H1 (cell line): ENCODE results near the gene ZNF219. TPM values are rescaled to one million over a fixed set of nuclear protein-coding genes. Genes with fewer than 3 reads are reported as not detected.

ENCODE experiments used
- CTCF ChIA-PET: fragments of 300-600 bp; sonication (Branson Sonifier 250); formaldehyde crosslinking; loops from one replicate; lab custom pipeline; 2021; ENCODE audit not compliant: partially characterized antibody; lab: Charles Lee
- POLR2A ChIA-PET: fragments of 300-600 bp; sonication (Branson Sonifier 250); formaldehyde crosslinking; loops from one replicate; lab custom pipeline; 2021; ENCODE audit warnings: inconsistent platforms; ENCODE audit not compliant: partially characterized antibody; lab: Charles Lee
- DNase-seq, 2 experiments: peaks; one replicate each; pipeline versions ENCODE4 v3.0.0 to v3.0.0-alpha.2; 2010 to 2022; ENCODE audit warnings: low spot score in 2 of 2, low read depth in 1 of 2, mixed read lengths in 1 of 2
- FAIRE-seq: peaks from 2 replicates; lab custom pipeline; 2011; peaks lifted over from hg19 to GRCh38; lab: Jason Lieb, UNC
- H2AFZ ChIP-seq: 2 replicates; pipeline ENCODE4 v1.8.1; 2012; ENCODE audit warnings: low read length, inconsistent platforms
- H2AK5ac ChIP-seq: 2 replicates; pipeline ENCODE4 v1.6.1; 2013; ENCODE audit warnings: low read depth, low read length
- H2BK120ac ChIP-seq: replicated peaks from 2 replicates; pipeline ENCODE3; 2013; ENCODE audit warnings: low read depth, low read length, inconsistent platforms
- H2BK12ac ChIP-seq: 2 replicates; pipeline ENCODE4 v1.6.1; 2013; ENCODE audit warnings: low read depth, low read length
- H2BK15ac ChIP-seq: 2 replicates; pipeline ENCODE4 v1.6.1; 2013; ENCODE audit warnings: low read length
- H2BK20ac ChIP-seq: 2 replicates; pipeline ENCODE4 v1.6.1; 2013; ENCODE audit warnings: low read length
- H2BK5ac ChIP-seq: 2 replicates; pipeline ENCODE4 v1.6.1; 2013; ENCODE audit warnings: low read depth, low read length
- H3K14ac ChIP-seq: 2 replicates; pipeline ENCODE4 v1.6.1; 2013; ENCODE audit warnings: inconsistent platforms; ENCODE audit not compliant: insufficient read length
- H3K18ac ChIP-seq: 2 replicates; pipeline ENCODE4 v1.6.1; 2013; ENCODE audit warnings: low read length; ENCODE audit errors: extremely low read depth
- H3K23ac ChIP-seq: 2 replicates; pipeline ENCODE4 v1.6.1; 2013; ENCODE audit warnings: inconsistent platforms; ENCODE audit not compliant: insufficient read length
- H3K23me2 ChIP-seq: 2 replicates; pipeline ENCODE4 v1.6.1; 2013; ENCODE audit warnings: low read depth, low read length
- H3K27ac ChIP-seq: 2 replicates; pipeline ENCODE4 v1.6.1; 2011; ENCODE audit warnings: low read depth, low read length, inconsistent platforms
- H3K27me3 ChIP-seq, 4 experiments: replicated peaks in 1 of 4; 1 replicate in 1 of 4; 2 replicates in 3 of 4; pipeline versions ENCODE4 v1.6.1 to v1.8.1; 2011 to 2013; ENCODE audit warnings: low read length in 3 of 4, mild to moderate bottlenecking in 3 of 4, inconsistent platforms in 2 of 4, mixed read lengths in 2 of 4, moderate library complexity in 1 of 4; ENCODE audit not compliant: control insufficient read depth in 3 of 4, insufficient read depth in 3 of 4; ENCODE audit errors: extremely low read depth in 1 of 4
- H3K36me3 ChIP-seq, 4 experiments: 2 replicates each; pipeline versions ENCODE4 v1.6.1 to v1.8.1; 2011 to 2013; ENCODE audit warnings: mild to moderate bottlenecking in 4 of 4, low read length in 3 of 4, moderate library complexity in 2 of 4, control low read depth in 1 of 4, inconsistent platforms in 1 of 4; ENCODE audit not compliant: insufficient read depth in 4 of 4, control insufficient read depth in 2 of 4
- H3K4ac ChIP-seq: replicated peaks from 2 replicates; pipeline ENCODE3; 2013; ENCODE audit warnings: low read length, low read depth, mixed read lengths, inconsistent platforms; ENCODE audit not compliant: insufficient read length
- H3K4me1 ChIP-seq, 4 experiments: replicated peaks in 1 of 4; 1 replicate in 1 of 4; 2 replicates in 3 of 4; pipeline versions ENCODE4 v1.6.1 to v1.8.1; 2011 to 2013; ENCODE audit warnings: low read length in 3 of 4, inconsistent platforms in 2 of 4, mixed read lengths in 1 of 4; ENCODE audit not compliant: insufficient read depth in 4 of 4, control insufficient read depth in 3 of 4
- H3K4me2 ChIP-seq, 2 experiments: 2 replicates each; pipeline versions ENCODE4 v1.6.1 to v1.8.1; 2011 to 2013; ENCODE audit warnings: low read depth in 2 of 2, low read length in 2 of 2, control low read depth in 1 of 2, inconsistent platforms in 1 of 2, mild to moderate bottlenecking in 1 of 2; ENCODE audit not compliant: insufficient read depth in 1 of 2
- H3K4me3 ChIP-seq, 4 experiments: fragments of 200-600, 300-600 bp in 1 of 4; sonication (generic), shearing (Covaris generic), sonication (Bioruptor Twin) in 1 of 4; 2 replicates each; pipeline versions ENCODE4 v1.5.1 to v1.8.1; 2011 to 2016; ENCODE audit warnings: low read length in 4 of 4, low read depth in 3 of 4, control low read depth in 2 of 4, inconsistent platforms in 2 of 4, mild to moderate bottlenecking in 2 of 4, mixed read lengths in 1 of 4, moderate library complexity in 1 of 4; ENCODE audit not compliant: insufficient read depth in 2 of 4; ENCODE audit errors: extremely low read depth in 1 of 4
- H3K56ac ChIP-seq: replicated peaks from 2 replicates; pipeline ENCODE3; 2013; ENCODE audit warnings: low read depth, mild to moderate bottlenecking, mixed read lengths, low read length, inconsistent platforms; ENCODE audit not compliant: insufficient read length
- H3K79me1 ChIP-seq: 2 replicates; pipeline ENCODE4 v1.6.1; 2013; ENCODE audit warnings: low read depth, low read length, control low read depth
- H3K79me2 ChIP-seq, 2 experiments: 2 replicates each; pipeline versions ENCODE4 v1.6.1 to v1.8.1; 2012 to 2013; ENCODE audit warnings: low read length in 2 of 2, mild to moderate bottlenecking in 2 of 2, inconsistent platforms in 1 of 2; ENCODE audit not compliant: insufficient read depth in 2 of 2, control insufficient read depth in 1 of 2
- H3K9ac ChIP-seq, 4 experiments: replicated peaks in 1 of 4; 1 replicate in 1 of 4; 2 replicates in 3 of 4; pipeline versions ENCODE4 v1.6.1 to v1.8.1; 2011 to 2013; ENCODE audit warnings: low read depth in 3 of 4, low read length in 3 of 4, control low read depth in 2 of 4, mild to moderate bottlenecking in 2 of 4, moderate library complexity in 2 of 4, inconsistent platforms in 1 of 4; ENCODE audit errors: extremely low read depth in 1 of 4
- H3K9me3 ChIP-seq, 2 experiments: 2 replicates each; pipeline versions ENCODE4 v1.6.1 to v1.8.1; 2012 to 2013; ENCODE audit warnings: mild to moderate bottlenecking in 2 of 2, moderate library complexity in 2 of 2, control low read depth in 1 of 2, inconsistent platforms in 1 of 2, low read depth in 1 of 2, low read length in 1 of 2, mixed read lengths in 1 of 2; ENCODE audit not compliant: insufficient read depth in 2 of 2
- H4K20me1 ChIP-seq, 2 experiments: replicated peaks in 1 of 2; 2 replicates each; pipeline versions ENCODE3 to v1.8.1; 2011 to 2013; ENCODE audit warnings: inconsistent platforms in 2 of 2, low read length in 2 of 2, mild to moderate bottlenecking in 1 of 2; ENCODE audit not compliant: insufficient read depth in 2 of 2, control insufficient read depth in 1 of 2
- H4K5ac ChIP-seq: 2 replicates; pipeline ENCODE4 v1.6.1; 2013; ENCODE audit warnings: low read length, low read depth, mixed read lengths, inconsistent platforms; ENCODE audit not compliant: insufficient read length
- H4K8ac ChIP-seq: 2 replicates; pipeline ENCODE4 v1.8.0; 2013; ENCODE audit warnings: mild to moderate bottlenecking, moderate library complexity, low read length, inconsistent platforms; ENCODE audit not compliant: insufficient read depth; ENCODE audit errors: extremely low read depth
- H4K91ac ChIP-seq: replicated peaks from 2 replicates; pipeline ENCODE3; 2013; ENCODE audit warnings: low read length, mixed read lengths, inconsistent platforms; ENCODE audit not compliant: insufficient read length
- CHD1 ChIP-seq: IDR thresholded peaks from 2 replicates; pipeline ENCODE4 v1.6.1; 2012; ENCODE audit warnings: low read depth, low read length, improper control_type of control experiment
- CREB1 ChIP-seq: IDR thresholded peaks from 2 replicates; pipeline ENCODE4 v1.6.1; 2012; ENCODE audit warnings: inconsistent platforms
- GABPA ChIP-seq: IDR thresholded peaks from 2 replicates; pipeline ENCODE4 v1.6.1; 2011; ENCODE audit warnings: mild to moderate bottlenecking, low read length, moderate library complexity, borderline replicate concordance; ENCODE audit not compliant: insufficient read depth
- GTF2F1 ChIP-seq: IDR thresholded peaks from 2 replicates; pipeline ENCODE4 v1.6.1; 2012; ENCODE audit warnings: low read depth, low read length, improper control_type of control experiment, borderline replicate concordance
- MAFK ChIP-seq: IDR thresholded peaks from 2 replicates; pipeline ENCODE4 v1.6.1; 2012; ENCODE audit warnings: low read depth, mild to moderate bottlenecking, improper control_type of control experiment, low read length
- PHF8 ChIP-seq: fragments of 200-600 bp; sonication (generic); conservative IDR thresholded peaks from 2 replicates; pipeline ENCODE4 v1.7.1; 2012; ENCODE audit warnings: low read depth, mild to moderate bottlenecking, inconsistent platforms, low read length, moderate library complexity
- POU5F1 ChIP-seq: IDR thresholded peaks from 2 replicates; pipeline ENCODE4 v1.6.1; 2011; ENCODE audit warnings: low read depth, mild to moderate bottlenecking, low read length, moderate library complexity
- RNF2 ChIP-seq: fragments of 200-900, 300-1000 bp; sonication (generic); IDR thresholded peaks from 2 replicates; pipeline ENCODE4 v1.7.1; 2016; ENCODE audit warnings: borderline replicate concordance, low read depth, mild to moderate bottlenecking, antibody characterized with exemption, low read length; ENCODE audit not compliant: poor library complexity, severe bottlenecking; ENCODE audit errors: missing control alignments
- RXRA ChIP-seq: IDR thresholded peaks from 2 replicates; pipeline ENCODE4 v1.6.1; 2011; ENCODE audit warnings: low read depth, mild to moderate bottlenecking, low read length, moderate library complexity; ENCODE audit not compliant: insufficient read depth
- SP1 ChIP-seq: IDR thresholded peaks from 2 replicates; pipeline ENCODE4 v1.6.1; 2011; ENCODE audit warnings: low read depth, low read length
- SRF ChIP-seq: IDR thresholded peaks from 2 replicates; pipeline ENCODE4 v1.6.1; 2011; ENCODE audit warnings: mild to moderate bottlenecking, low read depth, low read length, moderate library complexity
- TAF1 ChIP-seq: IDR thresholded peaks from 2 replicates; pipeline ENCODE4 v1.6.1; 2011; ENCODE audit warnings: mild to moderate bottlenecking, low read depth, low read length
- TAF7 ChIP-seq: optimal IDR thresholded peaks from 2 replicates; pipeline ENCODE3; 2011; ENCODE audit warnings: low read depth, mild to moderate bottlenecking, inconsistent platforms, low read length, moderate library complexity, borderline replicate concordance
- TBP ChIP-seq: IDR thresholded peaks from 2 replicates; pipeline ENCODE4 v1.6.1; 2011; ENCODE audit warnings: low read depth, low read length, improper control_type of control experiment
- WGBS, 2 experiments: shearing (Covaris generic) in 1 of 2; methylation state at CpG; one replicate each; pipeline versions ENCODE4 v1.1.6 to v1.1.7; 2013 to 2015; ENCODE audit warnings: low lambda C conversion rate in 2 of 2, mixed read lengths in 2 of 2, inconsistent platforms in 1 of 2, low coverage in 1 of 2, missing lambda C conversion rate in 1 of 2; ENCODE audit not compliant: insufficient replicate concordance in 2 of 2, insufficient coverage in 1 of 2, insufficient read length in 1 of 2; ENCODE audit errors: extremely low coverage in 1 of 2, missing lambda C conversion rate in 1 of 2; 5-methylcytosine and 5-hydroxymethylcytosine counted together
- polyA plus RNA-seq, 7 experiments: library from polyadenylated mRNA; depleted of rRNA in 3 of 7; stranded (reverse) in 5 of 7; unstranded in 2 of 7; fragments of >200 nt in 5 of 7; fragments of 200-250 nt in 2 of 7; gene quantifications; 1 replicate in 5 of 7; 2 replicates in 1 of 7; 4 replicates in 1 of 7; pipeline versions ENCODE4 v1.2.1 to v1.2.3, GENCODE V29; 2011 to 2013; ENCODE audit warnings: missing spikeins in 2 of 7, mixed read lengths in 2 of 7
- total RNA-seq: library from RNA; stranded (reverse); fragmentation: NEBNext Ultra II Directional; extraction: Animal tissue kit (Norgen Biotek cat#: 25700); gene quantifications from 2 replicates; pipeline ENCODE4 v1.2.1, GENCODE V29; 2021

ZNF219 gene
- total and polyA plus RNA-seq, 2 of the 8 experiments (the other 6 are each of a cell fraction or from before 2014, with no cell fraction given) = 113 to 160 TPM

GRCh38 chr14:21040370-21040925 is 58.0 kb downstream of the ZNF219 start:
- H3K27ac ChIP-seq = no peak overlapping the region
- no peak overlapping the region for H2AK5ac ChIP-seq
- H2BK15ac ChIP-seq = peak overlapping the region; percentile 41; the same call in 1 of the 2 replicates
- no peak overlapping the region for H3K4ac ChIP-seq
- peaks cover 0 to 3% (median 0%) of the 10 kb centered on the region in 4 experiments; a peak in 1 of 7 replicates for H3K27me3 ChIP-seq
- no peak overlapping the region for H2AFZ ChIP-seq
- no peak overlapping the region for H3K4me3 ChIP-seq
- CTCF ChIA-PET = interaction anchor here (0.8 to 7.2 kb wide), 33 partner anchors 8 to 349 kb away, joined by 3 to 371 read pairs (median 7); partner anchors contain the start of genes ARHGEF40, NDRG2, RNASE8 and SLC39A2
- 85% methylated on average over 8 of the region's 8 CpGs; no CpG with 5 or more reads in 1 of the 2 experiments for WGBS, 2 experiments
- no peak overlapping the region for H2BK20ac ChIP-seq
- peak overlapping the region; percentile 46; the same call in 1 of the 2 replicates for H2BK12ac ChIP-seq
- H3K9ac ChIP-seq = no peak overlapping the region
- no peak overlapping the region for H3K4me2 ChIP-seq
- POLR2A ChIA-PET = interaction anchor here (0.9 to 4.4 kb wide), 12 partner anchors 9 to 49 kb away, joined by 3 to 36 read pairs (median 4); partner anchors contain the start of genes ARHGEF40, NDRG2 and TPPP2
- no peak overlapping the region for H3K23ac ChIP-seq
- no peaks in the 10 kb centered on the region for H3K9me3 ChIP-seq
- H3K18ac ChIP-seq = no peak overlapping the region
- no peaks in the 10 kb centered on the region for H3K79me1 ChIP-seq
- no peak for DNase-seq
- H2BK120ac ChIP-seq = no peak overlapping the region
- FAIRE-seq = no peak
- H2BK5ac ChIP-seq = no peak overlapping the region
- H4K91ac ChIP-seq = no peak overlapping the region
- no peak overlapping the region for H4K8ac ChIP-seq
- H3K14ac ChIP-seq = no peak overlapping the region
- no peaks in the 10 kb centered on the region for H4K20me1 ChIP-seq
- no peak overlapping the region for H3K56ac ChIP-seq
- peaks cover 8 to 11% (median 10%) of the 10 kb centered on the region in 4 experiments; a peak in 6 of 7 replicates for H3K4me1 ChIP-seq
- H3K36me3 ChIP-seq = no peaks in the 10 kb centered on the region
- peaks cover 2% of the 10 kb centered on the region; the same call in 1 of the 2 replicates for H3K23me2 ChIP-seq
- H4K5ac ChIP-seq = no peak overlapping the region
- no peaks in the 10 kb centered on the region for H3K79me2 ChIP-seq
- TF ChIP-seq TAF1 (no peak), SRF (no peak), TAF7 (no peak), PHF8 (no peak), CHD1 (no peak), TBP (no peak), POU5F1 (no peak), GTF2F1 (no peak), RXRA (no peak), GABPA (no peak), CREB1 (no peak), SP1 (no peak), MAFK (no peak), RNF2 (no peak)
